IMR-90 (cell line): ENCODE measurements around the gene XIRP1. TPM values are rescaled to one million over a fixed set of nuclear protein-coding genes. Genes with fewer than 3 reads are reported as not detected.

ENCODE experiments used
- ATAC-seq: fragments of 200-7000 bp; cut with Tn5 transposase; 2 replicates; pipeline ENCODE4 v1.9.1; 2020; ENCODE audit warnings: low read depth, mild to moderate bottlenecking, moderate library complexity
- BruUV-seq: library from RNA; stranded (reverse); fragments of 400-500 nt; replicated peaks from 2 replicates; lab custom pipeline; 2021; lab: Mats Ljungman, UMichigan
- CTCF ChIA-PET: fragments of 300-600 bp; formaldehyde crosslinking; extraction: SDS; loops from one replicate; lab custom pipeline; 2021; ENCODE audit warnings: antibody characterized with exemption; lab: Yijun Ruan, JAX
- POLR2A ChIA-PET: fragments of 300-600 bp; sonication (Branson Sonifier 250); formaldehyde crosslinking; loops from one replicate; lab custom pipeline; 2022; ENCODE audit warnings: antibody characterized with exemption; ENCODE audit not compliant: unreplicated experiment; lab: Charles Lee
- DNase-seq: peaks from one replicate; pipeline ENCODE4 v3.0.0; 2013
- H2AFZ ChIP-seq: replicated peaks from 2 replicates; pipeline ENCODE3; 2013; ENCODE audit warnings: low read length, mild to moderate bottlenecking; ENCODE audit not compliant: poor library complexity
- H2AK5ac ChIP-seq: 2 replicates; pipeline ENCODE4 v1.6.1; 2013; ENCODE audit warnings: low read depth, low read length, inconsistent platforms
- H2AK9ac ChIP-seq: replicated peaks from 2 replicates; pipeline ENCODE3; 2013; ENCODE audit warnings: mild to moderate bottlenecking, low read depth, low read length, moderate library complexity; ENCODE audit not compliant: poor library complexity
- H2BK120ac ChIP-seq: 2 replicates; pipeline ENCODE4 v1.6.1; 2013; ENCODE audit warnings: low read depth, low read length, inconsistent platforms
- H2BK15ac ChIP-seq: 3 replicates; pipeline ENCODE4 v1.6.1; 2013; ENCODE audit warnings: low read depth, low read length, inconsistent platforms
- H2BK20ac ChIP-seq: 2 replicates; pipeline ENCODE4 v1.6.1; 2013; ENCODE audit warnings: low read depth, mild to moderate bottlenecking, inconsistent platforms, low read length, moderate library complexity
- H2BK5ac ChIP-seq: 2 replicates; pipeline ENCODE4 v1.6.1; 2013; ENCODE audit warnings: mild to moderate bottlenecking, low read depth, low read length, inconsistent platforms; ENCODE audit not compliant: poor library complexity, severe bottlenecking
- H3K14ac ChIP-seq: replicated peaks from 2 replicates; pipeline ENCODE4 v1.6.1; 2013; ENCODE audit warnings: low read depth, low read length, inconsistent platforms
- H3K18ac ChIP-seq: 2 replicates; pipeline ENCODE4 v1.6.1; 2013; ENCODE audit warnings: low read depth, low read length, control low read depth
- H3K23ac ChIP-seq: 2 replicates; pipeline ENCODE4 v1.6.1; 2013; ENCODE audit warnings: low read depth, low read length, inconsistent platforms
- H3K27ac ChIP-seq: 2 replicates; pipeline ENCODE4 v1.5.1; 2013; ENCODE audit warnings: mild to moderate bottlenecking, control low read depth, low read length; ENCODE audit not compliant: insufficient read depth
- H3K27me3 ChIP-seq: 2 replicates; pipeline ENCODE4 v1.6.1; 2013; ENCODE audit warnings: low read length; ENCODE audit not compliant: control insufficient read depth, insufficient read depth
- H3K36me3 ChIP-seq: 2 replicates; pipeline ENCODE4 v1.6.1; 2013; ENCODE audit warnings: low read length, mixed read lengths; ENCODE audit not compliant: control insufficient read depth, insufficient read depth
- H3K4ac ChIP-seq: 2 replicates; pipeline ENCODE4 v1.6.1; 2013; ENCODE audit warnings: low read depth, low read length, inconsistent platforms
- H3K4me1 ChIP-seq: 2 replicates; pipeline ENCODE4 v1.6.1; 2013; ENCODE audit warnings: low read length, mixed read lengths; ENCODE audit not compliant: control insufficient read depth, insufficient read depth
- H3K4me2 ChIP-seq: 2 replicates; pipeline ENCODE4 v1.6.1; 2013; ENCODE audit warnings: low read depth, mild to moderate bottlenecking, control low read depth, low read length, moderate library complexity
- H3K4me3 ChIP-seq: 2 replicates; pipeline ENCODE4 v1.5.1; 2013; ENCODE audit warnings: low read depth, mild to moderate bottlenecking, control low read depth, low read length, moderate library complexity; ENCODE audit not compliant: insufficient read depth
- H3K56ac ChIP-seq: 2 replicates; pipeline ENCODE4 v1.6.1; 2013; ENCODE audit warnings: low read length, inconsistent platforms; ENCODE audit not compliant: insufficient read depth; ENCODE audit errors: extremely low read depth
- H3K79me1 ChIP-seq, 2 experiments: 2 replicates each; pipeline ENCODE4 v1.6.1; 2013; ENCODE audit warnings: low read length in 2 of 2, inconsistent platforms in 1 of 2, low read depth in 1 of 2
- H3K9ac ChIP-seq: 2 replicates; pipeline ENCODE4 v1.6.1; 2013; ENCODE audit warnings: low read depth, low read length, control low read depth
- H3K9me1 ChIP-seq: 2 replicates; pipeline ENCODE4 v1.6.1; 2013; ENCODE audit warnings: low read length, inconsistent platforms; ENCODE audit not compliant: insufficient read depth
- H3K9me3 ChIP-seq: 2 replicates; pipeline ENCODE4 v1.6.1; 2013; ENCODE audit warnings: low read length; ENCODE audit not compliant: control insufficient read depth, insufficient read depth
- H4K20me1 ChIP-seq: 2 replicates; pipeline ENCODE4 v1.6.1; 2013; ENCODE audit warnings: low read length, inconsistent platforms; ENCODE audit not compliant: insufficient read depth
- H4K5ac ChIP-seq: 2 replicates; pipeline ENCODE4 v1.6.1; 2013; ENCODE audit warnings: mild to moderate bottlenecking, low read depth, low read length, control low read depth
- H4K8ac ChIP-seq, 2 experiments: 2 replicates each; pipeline ENCODE4 v1.6.1; 2013; ENCODE audit warnings: low read depth in 2 of 2, low read length in 2 of 2, control low read depth in 1 of 2, inconsistent platforms in 1 of 2
- H4K91ac ChIP-seq: 2 replicates; pipeline ENCODE4 v1.6.1; 2013; ENCODE audit warnings: low read depth, low read length, inconsistent platforms; ENCODE audit not compliant: insufficient read depth
- CEBPB ChIP-seq: IDR thresholded peaks from 2 replicates; pipeline ENCODE4 v1.6.1; 2012; ENCODE audit warnings: low read depth, low read length, improper control_type of control experiment
- SMC3 ChIP-seq: fragments of 150-350 bp; IDR thresholded peaks from 2 replicates; pipeline ENCODE4 v1.6.1; 2016; ENCODE audit warnings: low read depth, mild to moderate bottlenecking, antibody characterized with exemption, low read length, moderate library complexity
- WGBS, 2 experiments: methylation state at CpG; one replicate each; pipeline versions ENCODE4 v1.1.5 to v1.1.7; 2013; ENCODE audit warnings: missing lambda C conversion rate in 2 of 2; ENCODE audit not compliant: insufficient read length in 1 of 2; ENCODE audit errors: extremely low coverage in 2 of 2; 5-methylcytosine and 5-hydroxymethylcytosine counted together
- dilution Hi-C: fragments of 300-500 bp; cut with HindIII; formaldehyde crosslinking; loops from one replicate; pipeline ENCODE4 v1.14.3; 2018; ENCODE audit warnings: low sequenced_read_pairs; ENCODE audit not compliant: unreplicated experiment
- in situ Hi-C: fragments of 300-500 bp; cut with MboI; formaldehyde crosslinking; loops from 3 replicates; pipeline ENCODE4 v1.14.3; 2019; ENCODE audit warnings: low sequenced_read_pairs, inconsistent platforms, mixed read lengths
- intact Hi-C: fragments of 100-400 bp; cut with micrococcal nuclease; formaldehyde crosslinking; loops from 2 replicates; pipeline ENCODE4 v1.10.0; 2022
- polyA plus RNA-seq, 3 experiments: library from polyadenylated mRNA; depleted of rRNA; stranded (reverse); fragments of >200 nt; gene quantifications; 2 replicates each; pipeline ENCODE4 v1.2.3, GENCODE V29; 2012; ENCODE audit warnings: low replicate concordance in 1 of 3
- total RNA-seq: library from RNA; depleted of rRNA; stranded (reverse); fragments of >200 nt; gene quantifications from 2 replicates; pipeline ENCODE4 v1.2.3, GENCODE V29; 2012

XIRP1 gene
- total and polyA plus RNA-seq, 2 of the 4 experiments (the other 2 are of a cell fraction), result under 0.01 to 0.07 TPM

- ChIA-PET POLR2A (no interaction called here), CTCF (no interaction called here)
- in situ Hi-C loops (no loop called here), intact Hi-C loops (no loop called here), dilution Hi-C loops (no loop called here)
- Histone ChIP-seq H3K27ac (no peak overlapping the region), H3K4me2 (no peak overlapping the region), H2BK120ac (no peak overlapping the region), H3K9me1 (no peaks in the 10 kb centered on the region; the same call in 1 of the 2 replicates), H3K4me3 (no peak overlapping the region), H4K8ac (no peak overlapping the region), H3K79me1 (peaks cover 0 to 6% of the 10 kb centered on the region in 2 experiments; a peak in 2 of 4 replicates), H4K5ac (no peak overlapping the region), H3K56ac (no peak overlapping the region), H4K20me1 (peaks cover 4% of the 10 kb centered on the region), H3K27me3 (peaks cover 6% of the 10 kb centered on the region), H3K4me1 (peaks cover 5% of the 10 kb centered on the region; the same call in 1 of the 2 replicates), H3K18ac (no peak overlapping the region), H3K4ac (no peak overlapping the region), H2BK5ac (no peak overlapping the region), H2BK15ac (no peak overlapping the region), H3K14ac (no peak overlapping the region), H2BK20ac (no peak overlapping the region), H3K9me3 (no peaks in the 10 kb centered on the region), H2AFZ (no peak overlapping the region), H2AK9ac (no peak overlapping the region), H3K36me3 (no peaks in the 10 kb centered on the region), H3K9ac (no peak overlapping the region), H3K23ac (no peak overlapping the region), H4K91ac (no peak overlapping the region), H2AK5ac (no peak overlapping the region)
- TF ChIP-seq SMC3, result no peak
- TF ChIP-seq CEBPB, result peak; percentile 40; the same call in 1 of the 2 replicates
- no peak for DNase-seq
- no CpG with 5 or more reads among the region's 7 CpGs for WGBS, 2 experiments
- no TSS peak for BruUV-seq
- ATAC-seq, result no peak
These were observed 35.0 kb downstream of the XIRP1 start for GRCh38 chr3:39157359-39157758.
